Pancreas (tissue), 10 donors: Measurements from ENCODE around the gene CYB5A. TPM values are rescaled to one million over a fixed set of nuclear protein-coding genes. Genes with fewer than 3 reads are reported as not detected.

ENCODE experiments used
- ATAC-seq, 4 donors: fragments of 200-7000 bp; cut with Tn5 transposase; one replicate each; pipeline versions ENCODE4 v1.8.0 to v1.9.1; 2020; ENCODE audit warnings: mild to moderate bottlenecking in 4 of 4, moderate library complexity in 4 of 4
- DNase-seq, 6 donors: peaks; one replicate each; pipeline ENCODE4 v3.0.0-alpha.2; 2020
- FAIRE-seq: peaks from 2 replicates; lab custom pipeline; 2012; peaks lifted over from hg19 to GRCh38; lab: Jason Lieb, UNC
- H3K27ac ChIP-seq, 4 donors: fragments of 200-600 bp; sonication (generic); 1 replicate in 3 of 4; 2 replicates in 1 of 4; pipeline versions ENCODE4 v1.5.0 to v1.8.0; 2020
- H3K27me3 ChIP-seq, 4 donors: fragments of 200-600 bp; one replicate each; pipeline ENCODE4 v1.8.0; 2021
- H3K36me3 ChIP-seq, 3 donors: fragments of 200-600 bp; sonication (generic) in 1 of 3; one replicate each; pipeline versions ENCODE4 v1.5.0 to v1.8.0; 2020 to 2021
- H3K4me1 ChIP-seq, 3 donors: fragments of 200-600 bp; one replicate each; pipeline ENCODE4 v1.8.0; 2021
- H3K4me3 ChIP-seq, 4 donors: fragments of 200-600 bp; sonication (generic) in 2 of 4; one replicate each; pipeline versions ENCODE4 v1.5.0 to v1.8.0; 2020 to 2021
- H3K9me3 ChIP-seq, 4 donors: fragments of 200-600 bp; one replicate each; pipeline ENCODE4 v1.8.0; 2021
- WGBS, 2 donors: extraction: QIAGEN DNeasy Blood & Tissue Kit; methylation state at CpG; one replicate each; pipeline ENCODE4 v1.1.7; 2013; 5-methylcytosine and 5-hydroxymethylcytosine counted together
- intact Hi-C, 3 donors: fragments of 100-400 bp; cut with DNase I; formaldehyde crosslinking; loops; one replicate each; pipeline versions ENCODE4 v1.11.1 to v1.14.2; 2022
- polyA plus RNA-seq, 2 donors: library from polyadenylated mRNA; stranded (reverse); fragments of 200-250 nt; gene quantifications; one replicate each; pipeline ENCODE4 v1.2.3, GENCODE V29; 2013
- total RNA-seq, 6 donors: library from RNA; stranded (reverse); fragmentation: NEBNext Ultra II Directional in 4 of 6; extraction: Animal tissue kit (Norgen Biotek cat#: 25700) in 4 of 6; gene quantifications; one replicate each; pipeline versions ENCODE4 v1.2.1 to v1.2.4, GENCODE V29; 2021 to 2023
- TF ChIP-seq, protein P1 (sequence below), 4 donors: fragments of 200-600 bp; sonication (generic) in 3 of 4; IDR thresholded peaks; one replicate each; pipeline versions ENCODE4 v1.5.0 to v1.8.0; 2021; ENCODE audit warnings: antibody characterized with exemption in 4 of 4
- donor health status: healthy with polysubstance abuse.
- donor health status: DM: no; HTN: no; CAD: no; lungs with moderate emphysema.
- donor health status: DM: no; HTN: no; CAD: no.
- donor health status: control.
- donor health status: control.
- donor health status: Bipolar disorder and iron deficiency.
- donor health status: DM: yes; HTN: yes; CAD: no.
- donor health status: DM: no; HTN: no; CAD: no.
- donor health status: DM: no; HTN: no; CAD: no.
- donor health status: DM: yes; HTN: yes; CAD: no.

CYB5A gene
- total and polyA plus RNA-seq, 8 donors, result 120 to 228 (median 177) TPM

DNA sequence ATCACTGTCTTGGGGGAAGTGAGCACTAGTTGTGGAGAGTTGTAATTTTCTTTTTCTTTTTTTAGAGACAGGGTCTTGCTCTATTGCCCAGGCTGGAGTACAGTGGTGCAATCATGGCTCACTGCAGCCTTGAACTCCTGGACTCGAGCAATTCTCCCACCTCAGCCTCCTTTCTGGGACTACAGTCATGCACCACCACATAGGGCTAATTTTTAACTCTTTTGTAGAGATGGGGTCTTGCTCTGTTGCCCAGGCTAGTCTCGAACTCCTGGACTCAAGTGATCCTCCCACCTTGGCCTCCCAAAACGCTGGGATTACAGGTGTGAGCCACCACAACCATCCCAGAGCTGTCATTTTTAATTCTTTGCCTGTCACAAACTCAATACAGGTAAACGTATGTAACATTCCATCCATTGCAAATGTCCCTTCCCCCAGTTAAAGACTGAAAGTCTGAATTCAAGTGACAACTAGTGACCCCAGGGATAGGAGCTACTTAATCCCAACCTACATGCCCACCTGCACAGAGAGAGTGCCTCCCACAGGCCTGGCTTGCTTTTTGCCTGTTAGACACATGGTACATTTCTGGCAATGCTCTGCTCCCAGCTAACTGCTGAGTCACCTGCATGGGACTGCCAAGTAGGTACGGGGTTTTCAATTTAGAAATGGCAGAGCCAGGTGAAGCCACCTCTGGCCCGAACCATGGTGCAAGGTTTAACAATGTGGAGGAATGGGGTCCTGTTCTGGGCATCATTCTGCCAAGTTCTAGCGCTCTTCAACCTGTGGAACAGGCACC lies 60.6 kb downstream of the CYB5A start:
- H3K4me1 ChIP-seq, result peaks cover 34 to 66% (median 44%) of the 10 kb centered on the region in 3 donors
- TF ChIP-seq, protein P1, sequence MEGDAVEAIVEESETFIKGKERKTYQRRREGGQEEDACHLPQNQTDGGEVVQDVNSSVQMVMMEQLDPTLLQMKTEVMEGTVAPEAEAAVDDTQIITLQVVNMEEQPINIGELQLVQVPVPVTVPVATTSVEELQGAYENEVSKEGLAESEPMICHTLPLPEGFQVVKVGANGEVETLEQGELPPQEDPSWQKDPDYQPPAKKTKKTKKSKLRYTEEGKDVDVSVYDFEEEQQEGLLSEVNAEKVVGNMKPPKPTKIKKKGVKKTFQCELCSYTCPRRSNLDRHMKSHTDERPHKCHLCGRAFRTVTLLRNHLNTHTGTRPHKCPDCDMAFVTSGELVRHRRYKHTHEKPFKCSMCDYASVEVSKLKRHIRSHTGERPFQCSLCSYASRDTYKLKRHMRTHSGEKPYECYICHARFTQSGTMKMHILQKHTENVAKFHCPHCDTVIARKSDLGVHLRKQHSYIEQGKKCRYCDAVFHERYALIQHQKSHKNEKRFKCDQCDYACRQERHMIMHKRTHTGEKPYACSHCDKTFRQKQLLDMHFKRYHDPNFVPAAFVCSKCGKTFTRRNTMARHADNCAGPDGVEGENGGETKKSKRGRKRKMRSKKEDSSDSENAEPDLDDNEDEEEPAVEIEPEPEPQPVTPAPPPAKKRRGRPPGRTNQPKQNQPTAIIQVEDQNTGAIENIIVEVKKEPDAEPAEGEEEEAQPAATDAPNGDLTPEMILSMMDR (IDR thresholded peaks at IDR 0.05), result no peak
- WGBS, 2 donors, result 50 to 51% methylated on average over 7 of the region's 7 CpGs
- H3K4me3 ChIP-seq, result no peak overlapping the region
- FAIRE-seq (no peak), DNase-seq (peak in 4 of 6 donors; percentile 71 to 80 (median 74)), ATAC-seq (peak; percentile 36 to 61 (median 52))
- H3K27ac ChIP-seq, result peak overlapping the region in 3 of 4 donors; percentile 75 to 91 (median 81)
- no peaks in the 10 kb centered on the region for H3K36me3 ChIP-seq
- intact Hi-C loops, result loop anchor here in 1 of 3 donors (5.0 kb wide), 1 partner anchor 61 kb away; the partner anchor contains the start of gene CYB5A
- H3K27me3 ChIP-seq, result no peaks in the 10 kb centered on the region
- H3K9me3 ChIP-seq, result no peaks in the 10 kb centered on the region

DNA sequence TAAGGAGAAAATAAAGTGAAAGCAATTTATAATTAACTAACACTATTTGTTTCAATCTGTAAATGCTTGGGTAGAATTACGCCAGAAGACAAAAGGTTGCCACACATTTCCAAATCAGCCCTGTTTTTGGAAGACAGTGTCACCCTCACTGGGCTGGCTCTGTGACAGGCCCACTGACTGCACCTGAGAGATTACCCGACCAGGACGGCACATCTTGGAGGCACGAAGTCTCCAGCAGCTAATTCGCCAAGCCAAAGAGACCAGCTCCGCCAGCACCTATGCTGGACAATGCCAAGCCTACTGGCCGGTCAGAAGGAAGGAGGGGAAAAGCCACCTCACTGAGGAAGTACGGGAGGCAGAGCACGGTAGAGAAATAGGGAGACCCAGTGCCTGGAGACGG lies 61.9 kb downstream of the CYB5A start:
- peak overlapping the region in 2 of 4 donors; percentile 58 to 71 for H3K27ac ChIP-seq
- no peaks in the 10 kb centered on the region for H3K9me3 ChIP-seq
- ATAC-seq, result no peak
- whole genome bisulfite sequencing, 2 donors, result 34 to 43% methylated on average over 10 of the region's 10 CpGs
- TF ChIP-seq, protein P1 (IDR thresholded peaks at IDR 0.05), result no peak
- H3K4me3 ChIP-seq, result no peak overlapping the region
- intact Hi-C loops, result loop anchor here in 1 of 3 donors (5.0 kb wide), 1 partner anchor 62 kb away; the partner anchor contains the start of gene CYB5A
- no peak for FAIRE-seq
- DNase-seq, result no peak
- peaks cover 31 to 63% (median 41%) of the 10 kb centered on the region in 3 donors for H3K4me1 ChIP-seq
- H3K36me3 ChIP-seq, result no peaks in the 10 kb centered on the region
- no peaks in the 10 kb centered on the region for H3K27me3 ChIP-seq

DNA sequence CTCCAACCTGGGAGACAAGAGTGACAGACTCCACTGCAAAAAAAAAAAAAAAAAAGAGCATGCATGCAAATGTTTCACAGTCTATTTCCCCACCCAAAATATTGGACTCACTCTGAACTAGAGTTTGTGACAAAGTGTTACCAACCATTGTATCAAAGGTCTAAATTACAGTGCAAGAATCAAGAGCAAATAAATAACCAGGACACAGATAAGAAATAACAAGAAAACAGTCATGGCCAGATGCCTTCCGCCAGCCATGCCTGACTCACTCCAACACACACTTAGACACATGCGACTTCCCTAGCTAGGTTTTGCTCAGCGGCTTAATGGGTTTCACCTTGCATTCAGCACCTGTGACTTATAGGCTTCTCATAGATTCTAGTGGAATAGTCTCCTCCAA lies 62.8 kb downstream of the CYB5A start:
- TF ChIP-seq, protein P1 (IDR thresholded peaks at IDR 0.05), result no peak
- peak in 3 of 4 donors; percentile 8 to 28 (median 21) for ATAC-seq
- WGBS, 2 donors, result 20 to 46% methylated on average over 3 of the region's 3 CpGs
- Histone ChIP-seq H3K4me1 (peaks cover 37 to 67% (median 46%) of the 10 kb centered on the region in 3 donors), H3K9me3 (no peaks in the 10 kb centered on the region), H3K27me3 (no peaks in the 10 kb centered on the region), H3K4me3 (no peak overlapping the region), H3K36me3 (no peaks in the 10 kb centered on the region), H3K27ac (peak overlapping the region in 2 of 4 donors; percentile 58 to 71)
- intact Hi-C loops, result no loop called here
- DNase-seq, result peak in 1 of 6 donors; percentile 40
- no peak for FAIRE-seq

DNA sequence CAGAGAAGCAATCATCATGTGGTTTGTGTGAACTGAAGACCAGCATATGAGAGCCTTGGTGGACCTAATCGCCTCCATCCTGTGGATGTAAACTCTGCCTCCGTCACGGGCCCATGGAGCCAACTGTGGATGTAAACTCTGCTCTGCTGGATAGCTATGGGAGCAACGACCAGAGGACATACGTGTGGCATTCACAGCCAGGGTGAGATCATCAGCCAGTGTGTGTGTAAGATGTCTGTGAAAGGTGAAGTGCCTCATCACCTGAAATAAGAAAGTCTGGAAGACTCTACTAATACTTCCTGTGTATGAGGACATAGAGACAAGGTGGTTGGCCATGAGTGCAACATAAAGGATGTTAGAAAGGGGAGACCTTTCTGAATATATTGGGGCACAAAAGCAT lies 63.5 kb downstream of the CYB5A start:
- FAIRE-seq, result no peak
- no peaks in the 10 kb centered on the region for H3K36me3 ChIP-seq

More for the DNA sequence above, 63.5 kb downstream of the CYB5A start:
- no peak overlapping the region for H3K4me3 ChIP-seq
- no peaks in the 10 kb centered on the region for H3K9me3 ChIP-seq
- peaks cover 31 to 62% (median 46%) of the 10 kb centered on the region in 3 donors for H3K4me1 ChIP-seq
- 74 to 78% methylated on average over 5 of the region's 5 CpGs for WGBS, 2 donors
- DNase-seq, result no peak
- peak overlapping the region in 2 of 4 donors; percentile 71 to 90 for H3K27ac ChIP-seq
- intact Hi-C loops, result no loop called here
- TF ChIP-seq, protein P1 (IDR thresholded peaks at IDR 0.05), result no peak
- no peaks in the 10 kb centered on the region for H3K27me3 ChIP-seq
- ATAC-seq, result no peak
